GM12865 (cell line): ENCODE measurements around the gene ST6GALNAC3.

Source experiments
- DNase-seq: peaks from one replicate; pipeline ENCODE4 v3.0.0; 2010; ENCODE audit warnings: low read depth
- H3K4me3 ChIP-seq: 2 replicates; pipeline ENCODE4 v1.5.1; 2011; ENCODE audit warnings: mild to moderate bottlenecking, low read depth, low read length, control low read depth
- CTCF ChIP-seq: IDR thresholded peaks from 2 replicates; pipeline ENCODE4 v1.5.1; 2011; ENCODE audit warnings: low read length, control low read depth, low read depth, inconsistent platforms; ENCODE audit not compliant: insufficient read depth; ENCODE audit errors: missing control alignments

The ST6GALNAC3 gene

GRCh38 chr1:76129731-76130130 is 55.2 kb downstream of the ST6GALNAC3 start:
- DNase-seq = no peak
- no peak for TF ChIP-seq CTCF
- no peak overlapping the region for H3K4me3 ChIP-seq

- TF ChIP-seq CTCF = no peak
- no peak for DNase-seq
These were observed 56.4 kb downstream of the ST6GALNAC3 start for GRCh38 chr1:76130992-76131391.

GRCh38 chr1:76133977-76134376 is 59.4 kb downstream of the ST6GALNAC3 start:
- no peak for TF ChIP-seq CTCF
- DNase-seq = no peak
- no peak overlapping the region for H3K4me3 ChIP-seq

More at GRCh38 chr1:76130992-76131391, 56.4 kb downstream of the ST6GALNAC3 start:
- H3K4me3 ChIP-seq = no peak overlapping the region

GRCh38 chr1:76135835-76136234 is 61.3 kb downstream of the ST6GALNAC3 start:
- TF ChIP-seq CTCF = no peak
- no peak overlapping the region for H3K4me3 ChIP-seq
- no peak for DNase-seq

GRCh38 chr1:76136894-76137293 is 62.3 kb downstream of the ST6GALNAC3 start:
- peak; percentile 32 for DNase-seq
- no peak overlapping the region for H3K4me3 ChIP-seq

GRCh38 chr1:76137746-76138145 is 63.2 kb downstream of the ST6GALNAC3 start:
- H3K4me3 ChIP-seq = no peak overlapping the region
- TF ChIP-seq CTCF = no peak
- DNase-seq = no peak

More at GRCh38 chr1:76136894-76137293, 62.3 kb downstream of the ST6GALNAC3 start:
- TF ChIP-seq CTCF = no peak

GRCh38 chr1:76138217-76138616 is 63.7 kb downstream of the ST6GALNAC3 start:
- no peak for DNase-seq
- H3K4me3 ChIP-seq = no peak overlapping the region
- TF ChIP-seq CTCF = no peak
